ENCODE measurements around the gene AXIN1.
"Not testable (repeated sequence)": the region's sequence is repeated elsewhere in the genome, so short reads cannot be mapped to it uniquely, and the experiment has no call there.

Gene AXIN1

GRCh38 chr16:381012-381788, 28.7 kb upstream of the AXIN1 start:
- no peak for DNase-seq (ENCODE audit: low spot score)

- DNase-seq (ENCODE audit: low spot score): no peak
Measured at GRCh38 chr16:380762-381011, 28.2 kb upstream of the AXIN1 start.

- DNase-seq (ENCODE audit: low spot score): no peak
Measured at GRCh38 chr16:379961-380761, 27.6 kb upstream of the AXIN1 start.

- DNase-seq (ENCODE audit: low spot score): no peak
Measured at GRCh38 chr16:379183-379960, 26.8 kb upstream of the AXIN1 start.

GRCh38 chr16:378821-379182, 26.3 kb upstream of the AXIN1 start:
- DNase-seq (ENCODE audit: low spot score): no peak

- not testable (repeated sequence) for DNase-seq (ENCODE audit: low spot score)
Measured at GRCh38 chr16:378113-378820, 25.7 kb upstream of the AXIN1 start.

GRCh38 chr16:377419-377951, 25.0 kb upstream of the AXIN1 start:
- no peak for DNase-seq (ENCODE audit: low spot score)

- DNase-seq (ENCODE audit: low spot score): no peak
Measured at GRCh38 chr16:376817-377418, 24.4 kb upstream of the AXIN1 start.

GRCh38 chr16:375927-376816, 23.6 kb upstream of the AXIN1 start:
- DNase-seq (ENCODE audit: low spot score): no peak

GRCh38 chr16:375212-375611, 22.7 kb upstream of the AXIN1 start:
- no peak for DNase-seq (ENCODE audit: low spot score)

- no peak for DNase-seq (ENCODE audit: low spot score)
Measured at GRCh38 chr16:374616-374926, 22.0 kb upstream of the AXIN1 start.

- no peak for DNase-seq (ENCODE audit: low spot score)
Measured at GRCh38 chr16:373848-374615, 21.5 kb upstream of the AXIN1 start.

GRCh38 chr16:373020-373598, 20.6 kb upstream of the AXIN1 start:
- no peak for DNase-seq (ENCODE audit: low spot score)

- no peak for DNase-seq (ENCODE audit: low spot score)
Measured at GRCh38 chr16:372302-372983, 19.9 kb upstream of the AXIN1 start.

- no peak for DNase-seq (ENCODE audit: low spot score)
Measured at GRCh38 chr16:371515-372301, 19.2 kb upstream of the AXIN1 start.

GRCh38 chr16:370979-371514, 18.5 kb upstream of the AXIN1 start:
- DNase-seq (ENCODE audit: low spot score): no peak

GRCh38 chr16:370443-370842, 17.9 kb upstream of the AXIN1 start, which contains the start of gene MRPL28:
Gene MRPL28, minus strand, starts transcription at chr16:370538. Its CDS starts 320 bp downstream, at chr16:370218.
- peak; percentile 92 for DNase-seq (ENCODE audit: low spot score)
